A549 (cell line): ENCODE results near the gene DHX35. TPM values are rescaled to one million over a fixed set of nuclear protein-coding genes. Genes with fewer than 3 reads are reported as not detected.

Experiments used
- ATAC-seq, 2 experiments: fragments of 200-7000 bp in 1 of 2; fragments of >200 bp in 1 of 2; cut with Nextera tagmentation in 1 of 2; cut with Tn5 transposase in 1 of 2; 3 replicates each; pipeline versions ENCODE4 v1.8.0 to v1.9.1; 2018 to 2020; ENCODE audit warnings: mild to moderate bottlenecking in 1 of 2, moderate library complexity in 1 of 2
- CTCF ChIA-PET: fragments of 300-600 bp; sonication (Branson Sonifier 250); formaldehyde crosslinking; extraction: SDS; loops from one replicate; lab custom pipeline; 2021; ENCODE audit warnings: antibody characterized with exemption, inconsistent platforms; lab: Yijun Ruan, JAX
- POLR2A ChIA-PET: fragments of 350-600 bp; formaldehyde crosslinking; extraction: SDS; loops from one replicate; lab custom pipeline; 2021; ENCODE audit warnings: antibody characterized with exemption, inconsistent platforms; lab: Yijun Ruan, JAX
- DNase-seq, 2 experiments: peaks; one replicate each; pipeline versions ENCODE4 v3.0.0 to v3.0.0-alpha.2; 2011 to 2016; ENCODE audit warnings: low read depth in 1 of 2, low spot score in 1 of 2
- FAIRE-seq: peaks from 2 replicates; lab custom pipeline; 2011; peaks lifted over from hg19 to GRCh38; lab: Jason Lieb, UNC
- H3K27ac ChIP-seq, 2 experiments: fragments of >200 bp; sonication (Bioruptor Twin); formaldehyde crosslinking; 3 replicates each; pipeline ENCODE4 v1.5.1; 2016 to 2017
- H3K4me1 ChIP-seq: fragments of >200 bp; sonication (Bioruptor Twin); formaldehyde crosslinking; 3 replicates; pipeline ENCODE4 v1.6.1; 2016
- H3K4me2 ChIP-seq: fragments of >200 bp; sonication (Bioruptor Twin); formaldehyde crosslinking; 3 replicates; pipeline ENCODE4 v1.6.1; 2016
- H3K4me3 ChIP-seq: fragments of >200 bp; sonication (Bioruptor Twin); formaldehyde crosslinking; 3 replicates; pipeline ENCODE4 v1.5.1; 2016
- H3K9me3 ChIP-seq: fragments of >200 bp; sonication (Bioruptor Twin); formaldehyde crosslinking; 3 replicates; pipeline ENCODE4 v1.6.1; 2016
- ATOH8 ChIP-seq: fragments of 250-450 bp; sonication (Bioruptor Pico); IDR thresholded peaks from 2 replicates; pipeline ENCODE4 v1.5.0; 2020; ENCODE audit warnings: low read depth, mild to moderate bottlenecking, moderate library complexity
- BCL3 ChIP-seq: fragments of >200 bp; sonication (Bioruptor Twin); formaldehyde crosslinking; IDR thresholded peaks from 3 replicates; pipeline ENCODE4 v1.6.1; 2016
- BHLHE40 ChIP-seq: IDR thresholded peaks from 2 replicates; pipeline ENCODE4 v1.6.1; 2012; ENCODE audit warnings: low read depth, low read length, inconsistent platforms
- CBX8 ChIP-seq: fragments of 200-600 bp; sonication (generic); IDR thresholded peaks from 2 replicates; pipeline ENCODE4 v1.6.1; 2016
- CEBPB ChIP-seq, 2 experiments: fragments of >200 bp in 1 of 2; sonication (Bioruptor Twin) in 1 of 2; formaldehyde crosslinking in 1 of 2; IDR thresholded peaks; 2 replicates each; pipeline ENCODE4 v1.6.1; 2012 to 2016
- CHD2 ChIP-seq: fragments of 150-350 bp; IDR thresholded peaks from 2 replicates; pipeline ENCODE4 v1.6.1; 2014; ENCODE audit warnings: low read length; ENCODE audit not compliant: partially characterized antibody
- CTCF ChIP-seq: fragments of >200 bp; sonication (Bioruptor Twin); formaldehyde crosslinking; IDR thresholded peaks from 3 replicates; pipeline ENCODE4 v1.5.1; 2016
- E2F6 ChIP-seq: IDR thresholded peaks from 2 replicates; pipeline ENCODE4 v1.6.1; 2012; ENCODE audit warnings: low read depth, borderline replicate concordance
- EP300 ChIP-seq, 2 experiments: fragments of >200 bp; sonication (Bioruptor Twin); formaldehyde crosslinking; IDR thresholded peaks; 2 replicates in 1 of 2; 3 replicates in 1 of 2; pipeline ENCODE4 v1.6.1; 2016 to 2017
- FOSL2 ChIP-seq, 2 experiments: fragments of 450-650 bp in 1 of 2; fragments of >200 bp in 1 of 2; sonication (Bioruptor Twin) in 1 of 2; formaldehyde crosslinking; IDR thresholded peaks; 2 replicates each; pipeline versions ENCODE4 v1.5.0 to v1.6.1; 2016 to 2020; ENCODE audit warnings: mild to moderate bottlenecking in 1 of 2, moderate library complexity in 1 of 2
- HDAC2 ChIP-seq: fragments of 200-600 bp; sonication (generic); IDR thresholded peaks from 2 replicates; pipeline ENCODE4 v1.6.1; 2016
- HEYL ChIP-seq: fragments of 250-450 bp; sonication (Bioruptor Pico); IDR thresholded peaks from 2 replicates; pipeline ENCODE4 v1.8.0; 2021; ENCODE audit warnings: mild to moderate bottlenecking, moderate library complexity
- HOXA7 ChIP-seq: fragments of 250-450 bp; sonication (Bioruptor Pico); IDR thresholded peaks from 2 replicates; pipeline ENCODE4 v1.5.0; 2020; ENCODE audit warnings: mild to moderate bottlenecking, moderate library complexity
- HOXB5 ChIP-seq: fragments of 250-450 bp; sonication (Bioruptor Pico); IDR thresholded peaks from 2 replicates; pipeline ENCODE4 v1.5.0; 2020; ENCODE audit warnings: mild to moderate bottlenecking, moderate library complexity
- JUN ChIP-seq, 2 experiments: fragments of >200 bp; sonication (Bioruptor Twin); formaldehyde crosslinking; IDR thresholded peaks; 2 replicates in 1 of 2; 3 replicates in 1 of 2; pipeline ENCODE4 v1.6.1; 2016 to 2017
- KDM1A ChIP-seq: fragments of 200-600 bp; sonication (generic); IDR thresholded peaks from 2 replicates; pipeline ENCODE4 v1.6.1; 2016; ENCODE audit warnings: low read depth, mild to moderate bottlenecking
- NPAS2 ChIP-seq: fragments of 250-450 bp; sonication (Bioruptor Pico); IDR thresholded peaks from 2 replicates; pipeline ENCODE4 v1.8.0; 2022; ENCODE audit warnings: mild to moderate bottlenecking, moderate library complexity, borderline replicate concordance
- NR3C1 ChIP-seq: fragments of >200 bp; sonication (Bioruptor Twin); formaldehyde crosslinking; IDR thresholded peaks from 3 replicates; pipeline ENCODE4 v1.6.1; 2017
- POLR2A ChIP-seq: IDR thresholded peaks from 2 replicates; pipeline ENCODE4 v1.6.1; 2012; ENCODE audit warnings: mild to moderate bottlenecking, low read length
- RAD21 ChIP-seq, 2 experiments: fragments of >200 bp in 1 of 2; sonication (Bioruptor Twin) in 1 of 2; formaldehyde crosslinking in 1 of 2; IDR thresholded peaks in 1 of 2; conservative IDR thresholded peaks in 1 of 2; 2 replicates in 1 of 2; 3 replicates in 1 of 2; pipeline ENCODE4 v1.6.1; 2012 to 2018; ENCODE audit warnings: inconsistent platforms in 1 of 2
- REST ChIP-seq: fragments of 200-600 bp; sonication (generic); IDR thresholded peaks from 2 replicates; pipeline ENCODE4 v1.6.1; 2016; ENCODE audit warnings: antibody characterized with exemption, mild to moderate bottlenecking, moderate library complexity
- RFX5 ChIP-seq: fragments of 450-650 bp; IDR thresholded peaks from 2 replicates; pipeline ENCODE4 v1.7.1; 2014; ENCODE audit warnings: antibody characterized with exemption, mild to moderate bottlenecking, moderate library complexity
- RNF2 ChIP-seq: fragments of 200-600 bp; sonication (generic); IDR thresholded peaks from 2 replicates; pipeline ENCODE4 v1.6.1; 2016; ENCODE audit warnings: low read depth, mild to moderate bottlenecking, antibody characterized with exemption, moderate library complexity, borderline replicate concordance
- SMC3 ChIP-seq: fragments of >200 bp; sonication (Bioruptor Twin); formaldehyde crosslinking; IDR thresholded peaks from 3 replicates; pipeline ENCODE4 v1.6.1; 2018; ENCODE audit warnings: inconsistent platforms
- ZFP36 ChIP-seq: fragments of 450-650 bp; IDR thresholded peaks from 2 replicates; pipeline ENCODE4 v1.6.1; 2014; ENCODE audit warnings: borderline replicate concordance; ENCODE audit not compliant: partially characterized antibody
- ZNF302 ChIP-seq: fragments of 250-450 bp; sonication (Bioruptor Pico); IDR thresholded peaks from 2 replicates; pipeline ENCODE4 v1.9.0; 2021; ENCODE audit warnings: inconsistent platforms, mild to moderate bottlenecking, moderate library complexity
- WGBS: methylation state at CpG from one replicate; pipeline ENCODE4 v1.1.6; 2017; ENCODE audit errors: missing lambda C conversion rate; 5-methylcytosine and 5-hydroxymethylcytosine counted together
- polyA minus RNA-seq: library from RNA; depleted of rRNA, polyadenylated mRNA; stranded (reverse); fragments of >200 nt; gene quantifications from 2 replicates; pipeline ENCODE4 v1.2.3, GENCODE V29; 2011; rRNA and poly(A)+ RNA removed
- polyA plus RNA-seq, 4 experiments: library from polyadenylated mRNA; depleted of rRNA in 3 of 4; stranded (reverse); fragments of >200 nt; fragmentation: RNase III in 1 of 4; extraction: RNeasy Plus Mini Kit Qiagen cat#74134 plus additional on column Dnase treatment in 1 of 4; gene quantifications; 2 replicates in 3 of 4; 3 replicates in 1 of 4; pipeline ENCODE4 v1.2.3, GENCODE V29; 2011 to 2017
- TF ChIP-seq, protein P1 (sequence below): fragments of 150-350 bp; IDR thresholded peaks from 2 replicates; pipeline ENCODE4 v1.6.1; 2014; ENCODE audit warnings: low read depth, mild to moderate bottlenecking, low read length
- TF ChIP-seq, protein P2 (sequence below): fragments of >200 bp; sonication (Bioruptor Twin); formaldehyde crosslinking; IDR thresholded peaks from 2 replicates; pipeline ENCODE4 v1.6.1; 2016

The DHX35 gene
- 13.8 and 14.4 TPM in 2 replicates for polyA plus RNA-seq (2011; rRNA removed)
- polyA plus RNA-seq (2012; cell fraction: cytosol; rRNA removed), result 10.5 and 10.8 TPM in 2 replicates
- polyA plus RNA-seq (2012; cell fraction: nucleus; rRNA removed), result 19.9 and 26.7 TPM in 2 replicates
- 7.7 to 8.1 TPM (median 7.8 TPM) in 3 replicates for polyA plus RNA-seq (2017; fragmentation: RNase III; extraction: RNeasy Plus Mini Kit Qiagen cat#74134 plus additional on column Dnase treatment)
- polyA minus RNA-seq, result 15.3 and 15.9 TPM in 2 replicates

- ChIA-PET CTCF (interaction anchor here (0.8 to 5.5 kb wide), 12 partner anchors 12 to 488 kb away, joined by 3 to 26 read pairs (median 3); partner anchors contain the start of gene FAM83D), POLR2A (interaction anchor here (0.6 to 2.7 kb wide), 10 partner anchors 10 to 393 kb away, joined by 3 to 34 read pairs (median 4); partner anchors contain the start of gene FAM83D)
- Histone ChIP-seq H3K4me2 (peak within 1 kb of the TSS; percentile 98), H3K9me3 (no peaks in the 10 kb centered on the region), H3K4me3 (peak within 1 kb of the TSS; percentile 95), H3K27ac (peak within 1 kb of the TSS; percentile 95 to 98), H3K4me1 (peaks cover 15% of the 10 kb centered on the region; the same call in 2 of the 3 replicates)
- FAIRE-seq (no peak), ATAC-seq (peak; percentile 98 to 99), DNase-seq (peak; percentile 91 to 97)
- WGBS, result 0% methylated on average over 18 of the region's 70 CpGs
- TF ChIP-seq POLR2A, result peak; percentile 30
- TF ChIP-seq, protein P1, sequence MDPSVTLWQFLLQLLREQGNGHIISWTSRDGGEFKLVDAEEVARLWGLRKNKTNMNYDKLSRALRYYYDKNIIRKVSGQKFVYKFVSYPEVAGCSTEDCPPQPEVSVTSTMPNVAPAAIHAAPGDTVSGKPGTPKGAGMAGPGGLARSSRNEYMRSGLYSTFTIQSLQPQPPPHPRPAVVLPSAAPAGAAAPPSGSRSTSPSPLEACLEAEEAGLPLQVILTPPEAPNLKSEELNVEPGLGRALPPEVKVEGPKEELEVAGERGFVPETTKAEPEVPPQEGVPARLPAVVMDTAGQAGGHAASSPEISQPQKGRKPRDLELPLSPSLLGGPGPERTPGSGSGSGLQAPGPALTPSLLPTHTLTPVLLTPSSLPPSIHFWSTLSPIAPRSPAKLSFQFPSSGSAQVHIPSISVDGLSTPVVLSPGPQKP, result no peak
- no peak for TF ChIP-seq ATOH8 (CRISPR knock-in tag)
- TF ChIP-seq, protein P2, sequence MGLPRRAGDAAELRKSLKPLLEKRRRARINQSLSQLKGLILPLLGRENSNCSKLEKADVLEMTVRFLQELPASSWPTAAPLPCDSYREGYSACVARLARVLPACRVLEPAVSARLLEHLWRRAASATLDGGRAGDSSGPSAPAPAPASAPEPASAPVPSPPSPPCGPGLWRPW, result no peak
- TF ChIP-seq ZFP36, result no peak
- no peak for TF ChIP-seq KDM1A
- TF ChIP-seq CTCF, result peak; percentile 31; the same call in 2 of the 3 replicates
- no peak for TF ChIP-seq BHLHE40
- no peak for TF ChIP-seq ZNF302 (CRISPR knock-in tag)
- no peak for TF ChIP-seq EP300 (IDR thresholded peaks at IDR 0.05)
- TF ChIP-seq RNF2, result no peak
- peak; percentile 17 to 19; a peak in 1 of 5 replicates for TF ChIP-seq RAD21 (conservative IDR thresholded peaks at IDR 0.05 in 1 of 2, IDR thresholded peaks at IDR 0.05 in 1 of 2)
- no peak for TF ChIP-seq HDAC2
- no peak for TF ChIP-seq CHD2
- no peak for TF ChIP-seq REST
- no peak for TF ChIP-seq CEBPB (IDR thresholded peaks at IDR 0.05)
- TF ChIP-seq RFX5, result no peak
- peak; percentile 64 to 80; a peak in 4 of 5 replicates for TF ChIP-seq JUN (IDR thresholded peaks at IDR 0.05)
- TF ChIP-seq E2F6, result peak; percentile 92
- 0 out of 3 replicates have a peak, but pooled peaks have one; percentile 10 for TF ChIP-seq BCL3
- TF ChIP-seq NPAS2, result peak; percentile 98
- no peak for TF ChIP-seq HEYL
- TF ChIP-seq CBX8, result no peak
- TF ChIP-seq HOXA7, result no peak
- 0 out of 3 replicates have a peak, but pooled peaks have one; percentile 16 for TF ChIP-seq SMC3
- no peak for TF ChIP-seq NR3C1
- no peak for TF ChIP-seq HOXB5 (CRISPR knock-in tag)
- TF ChIP-seq FOSL2 (IDR thresholded peaks at IDR 0.05), result no peak
- TF ChIP-seq FOSL2 (CRISPR knock-in tag; IDR thresholded peaks at IDR 0.05), result no peak
Observed at GRCh38 chr20:38962044-38962927, at the start of gene DHX35. TSS of gene DHX35 (plus strand) at chr20:38962344. CDS start at chr20:38962368, 24 bp downstream.
